GM12874 (cell line): Measurements from ENCODE around the gene PAQR5.

ENCODE experiments used
- TF ChIP-seq, protein P1 (sequence below): IDR thresholded peaks from 2 replicates; pipeline ENCODE4 v1.5.1; 2011; ENCODE audit warnings: low read depth, mild to moderate bottlenecking, control low read depth, low read length, moderate library complexity; ENCODE audit not compliant: insufficient read depth

PAQR5 gene

DNA sequence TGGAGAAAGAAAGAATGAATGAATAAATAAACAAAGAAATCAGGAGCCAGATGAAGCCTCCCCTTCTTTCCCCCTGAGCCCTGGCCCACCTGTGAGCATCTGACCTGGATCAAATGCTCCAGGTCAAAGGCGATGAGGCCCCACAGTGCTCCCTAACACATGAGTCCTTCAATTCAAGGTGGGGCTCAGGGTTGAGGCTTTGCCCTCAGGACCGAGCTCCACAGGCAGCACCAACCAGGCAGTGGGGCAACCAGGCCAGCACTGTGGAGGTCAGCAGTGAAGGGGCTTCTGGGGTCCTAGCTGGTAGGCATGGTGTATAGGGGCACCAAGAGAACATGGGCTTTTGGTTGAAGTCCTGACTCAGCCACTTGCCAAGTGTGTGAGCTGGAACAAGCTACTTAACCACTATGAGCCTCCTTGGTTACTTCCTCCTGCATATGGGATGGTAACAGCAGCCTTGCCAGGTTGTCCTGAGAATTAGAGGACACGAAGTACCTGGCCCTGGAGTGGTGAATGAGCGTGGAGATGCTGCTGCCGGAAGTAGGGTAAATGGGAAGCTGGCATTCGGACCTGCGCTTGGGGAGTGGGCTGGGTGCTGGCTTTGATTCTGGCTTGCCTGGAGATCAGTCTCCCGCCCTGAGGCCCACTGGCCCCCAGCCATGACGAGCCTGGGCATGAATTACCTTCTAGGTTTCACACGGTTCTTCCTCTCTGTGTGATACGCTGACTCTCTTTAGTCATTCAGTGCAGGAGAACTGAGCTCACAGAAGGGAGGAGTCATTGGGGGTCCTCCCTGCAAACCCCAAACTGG lies 10.0 kb upstream of the PAQR5 start:
- TF ChIP-seq, protein P1, sequence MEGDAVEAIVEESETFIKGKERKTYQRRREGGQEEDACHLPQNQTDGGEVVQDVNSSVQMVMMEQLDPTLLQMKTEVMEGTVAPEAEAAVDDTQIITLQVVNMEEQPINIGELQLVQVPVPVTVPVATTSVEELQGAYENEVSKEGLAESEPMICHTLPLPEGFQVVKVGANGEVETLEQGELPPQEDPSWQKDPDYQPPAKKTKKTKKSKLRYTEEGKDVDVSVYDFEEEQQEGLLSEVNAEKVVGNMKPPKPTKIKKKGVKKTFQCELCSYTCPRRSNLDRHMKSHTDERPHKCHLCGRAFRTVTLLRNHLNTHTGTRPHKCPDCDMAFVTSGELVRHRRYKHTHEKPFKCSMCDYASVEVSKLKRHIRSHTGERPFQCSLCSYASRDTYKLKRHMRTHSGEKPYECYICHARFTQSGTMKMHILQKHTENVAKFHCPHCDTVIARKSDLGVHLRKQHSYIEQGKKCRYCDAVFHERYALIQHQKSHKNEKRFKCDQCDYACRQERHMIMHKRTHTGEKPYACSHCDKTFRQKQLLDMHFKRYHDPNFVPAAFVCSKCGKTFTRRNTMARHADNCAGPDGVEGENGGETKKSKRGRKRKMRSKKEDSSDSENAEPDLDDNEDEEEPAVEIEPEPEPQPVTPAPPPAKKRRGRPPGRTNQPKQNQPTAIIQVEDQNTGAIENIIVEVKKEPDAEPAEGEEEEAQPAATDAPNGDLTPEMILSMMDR: no peak

DNA sequence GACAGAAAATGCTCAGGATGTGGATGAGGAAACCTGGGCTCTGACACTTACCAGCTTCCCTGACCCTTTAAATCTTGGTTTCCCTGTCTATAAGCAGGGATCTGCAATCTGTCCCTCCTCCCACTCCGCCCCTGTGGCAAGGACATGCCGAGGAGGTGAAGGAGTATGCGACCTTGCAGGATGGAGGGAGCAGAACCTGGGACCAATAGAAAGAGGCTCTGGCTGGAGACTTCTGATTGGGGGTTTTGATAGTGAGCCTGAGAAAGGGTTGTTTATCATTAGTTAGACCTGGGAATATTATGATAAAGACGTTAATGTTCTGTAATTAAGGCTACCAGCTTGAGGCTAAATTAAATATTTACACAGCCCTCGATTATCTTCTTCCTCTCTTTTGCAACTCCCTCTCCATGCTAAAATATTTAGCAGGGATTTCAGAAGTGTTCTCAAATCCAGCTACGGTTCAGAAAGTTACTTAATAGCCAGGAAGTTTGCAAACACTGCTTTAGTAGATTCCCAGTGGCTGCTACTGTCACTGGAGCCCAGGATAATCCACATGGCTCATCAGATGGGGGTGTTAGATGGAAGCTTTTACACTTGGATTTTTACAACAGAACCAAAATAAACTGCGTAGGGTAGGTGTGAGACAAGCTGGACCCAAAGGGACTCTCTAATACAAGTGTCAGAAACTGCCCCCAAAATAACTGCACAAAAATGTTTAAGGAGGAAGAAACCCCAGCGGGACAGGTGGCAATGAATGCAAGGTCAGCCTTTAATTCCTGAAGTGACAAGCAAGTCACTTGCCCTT lies 9.2 kb upstream of the PAQR5 start:
- TF ChIP-seq, protein P1: no peak

DNA sequence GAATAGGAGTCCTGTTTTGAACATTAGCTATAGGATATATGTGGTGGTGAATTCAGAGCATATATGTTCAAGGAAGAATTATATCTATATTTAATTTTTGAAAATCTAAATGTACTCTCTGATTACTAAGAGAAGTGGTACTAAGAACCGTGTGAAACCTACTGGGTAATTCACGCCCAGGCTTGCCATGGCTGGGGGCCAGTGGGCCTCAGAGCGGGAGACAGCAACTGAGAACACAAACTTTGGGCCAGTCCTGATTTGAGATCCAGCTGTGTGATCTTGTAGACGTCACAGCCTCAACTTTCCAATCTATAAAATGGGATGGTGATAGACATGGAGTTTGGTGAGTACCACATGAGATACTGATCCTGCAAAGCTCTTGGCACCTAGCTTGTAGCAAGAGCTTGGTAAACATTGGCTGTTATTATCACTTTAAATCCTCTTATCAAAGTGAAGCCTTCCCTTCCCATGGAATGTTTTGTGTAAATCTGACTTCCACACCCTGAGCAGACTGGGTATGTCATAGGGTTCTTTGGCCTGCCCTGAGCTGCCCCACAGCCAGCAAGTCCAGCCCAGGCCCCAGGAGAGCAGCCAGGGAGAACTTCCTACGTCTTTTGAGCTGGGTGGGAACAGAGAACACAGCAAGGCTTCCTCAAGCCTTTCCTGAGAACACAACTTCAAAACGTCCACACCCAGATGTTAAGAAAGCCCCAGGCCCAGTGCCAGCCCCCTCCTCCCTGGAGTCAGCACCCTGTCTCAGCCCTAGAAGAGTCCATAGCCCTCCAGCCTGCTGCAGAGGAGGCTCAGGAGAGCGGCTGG lies 8.2 kb upstream of the PAQR5 start:
- TF ChIP-seq, protein P1: no peak

DNA sequence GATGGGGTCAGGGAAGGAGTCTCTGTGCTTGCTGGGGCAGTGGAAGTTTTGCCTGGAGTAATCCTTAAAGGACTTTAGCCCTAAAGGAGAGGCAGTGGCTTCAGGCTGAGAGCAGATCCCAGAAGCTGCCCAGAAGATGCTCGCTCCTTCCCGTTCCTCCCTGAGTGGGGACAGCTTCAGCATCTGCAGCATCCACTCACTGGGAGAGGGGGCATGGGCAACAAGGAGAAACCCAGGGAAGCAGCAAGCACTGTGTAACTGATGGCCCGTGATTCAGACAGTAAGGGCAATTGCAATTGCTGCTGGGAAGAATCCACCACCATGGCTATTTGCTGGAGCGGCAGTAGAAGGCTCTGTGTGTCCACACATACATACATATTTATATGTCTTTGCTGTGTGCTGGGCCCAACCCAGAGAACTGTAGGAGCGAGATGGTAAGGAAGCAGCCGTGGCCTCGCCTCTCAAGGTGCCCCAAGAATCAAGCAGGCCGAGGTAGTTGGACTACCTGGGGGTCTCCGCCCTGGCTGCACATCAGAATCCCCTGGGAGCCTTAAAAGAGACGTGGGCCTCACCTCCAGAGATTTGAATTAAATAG lies 5.8 kb upstream of the PAQR5 start:
- TF ChIP-seq, protein P1: no peak

DNA sequence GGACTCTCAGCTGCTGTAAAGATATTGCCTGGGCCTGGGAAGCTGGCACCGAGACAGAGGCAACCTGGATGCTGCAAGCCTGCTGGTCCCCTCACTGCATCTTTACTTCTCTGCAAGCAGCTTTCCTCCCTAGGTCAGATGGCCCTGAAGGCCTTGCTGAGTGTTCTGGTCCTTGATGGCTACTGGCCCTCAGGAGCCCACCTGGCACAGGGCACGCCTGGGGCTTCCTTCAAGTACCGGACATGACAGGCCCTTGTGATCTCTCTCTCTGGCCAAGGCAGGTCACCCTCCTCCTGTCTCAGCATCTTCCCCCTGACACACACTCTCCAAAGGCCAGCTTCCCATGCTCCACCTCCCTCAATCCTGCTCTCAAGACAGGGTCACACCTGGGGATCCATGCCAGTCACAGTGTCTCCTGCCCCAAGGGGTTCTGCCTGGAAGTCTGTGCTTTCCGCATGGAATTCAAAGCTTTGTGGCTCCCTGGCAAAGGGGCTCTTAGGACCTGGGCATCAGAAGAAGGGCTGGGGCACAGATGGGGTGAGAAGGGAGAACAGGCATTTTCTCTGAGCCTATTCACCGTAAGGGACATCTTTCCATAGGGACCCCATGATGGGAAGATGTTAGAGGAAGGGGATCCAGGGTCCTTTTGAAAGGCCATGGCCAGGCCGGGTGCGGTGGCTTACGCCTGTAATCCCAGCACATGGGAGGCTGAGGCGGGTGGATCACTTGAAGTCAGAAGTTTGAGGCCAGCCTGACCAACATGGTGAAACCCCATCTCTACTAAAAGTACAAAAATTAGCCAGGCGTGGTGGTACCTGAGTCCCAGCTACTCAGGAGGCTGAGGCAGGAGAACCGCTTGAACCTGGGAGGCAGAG lies 4.7 kb upstream of the PAQR5 start:
- TF ChIP-seq, protein P1: no peak

DNA sequence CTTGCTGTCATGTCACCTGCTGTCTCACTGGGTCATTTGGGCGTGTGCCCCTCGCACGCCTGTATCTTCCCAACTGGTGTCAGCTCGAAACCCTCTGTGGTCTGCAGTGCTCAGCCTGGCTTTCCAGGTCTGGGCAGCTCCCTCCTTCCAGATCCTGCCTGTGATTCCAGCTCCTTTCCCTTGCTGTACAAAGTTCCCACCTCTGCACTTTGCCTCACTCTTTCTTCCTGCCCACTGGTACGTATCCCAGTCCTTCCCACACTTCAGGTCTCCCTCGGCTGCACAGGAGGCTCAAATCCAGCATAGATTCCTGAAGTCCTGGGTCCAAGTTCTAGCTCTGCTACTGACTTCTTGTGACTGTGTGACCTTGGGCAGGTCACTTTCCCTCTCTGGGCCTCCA lies 2.1 kb upstream of the PAQR5 start:
- TF ChIP-seq, protein P1: no peak
